ENCODE results near the gene SH3BP2.

The SH3BP2 gene

GRCh38 chr4:2786794-2787229 lies 6.1 kb upstream of the SH3BP2 start:
- H3K4me3 ChIP-seq (ENCODE audit: severe bottlenecking), result no peak overlapping the region
- no peaks in the 10 kb centered on the region for H3K27me3 ChIP-seq (ENCODE audit: insufficient read depth, poor library complexity, severe bottlenecking)
- H3K4me1 ChIP-seq (ENCODE audit: insufficient read depth, poor library complexity, severe bottlenecking), result no peaks in the 10 kb centered on the region
- ATAC-seq (ENCODE audit: low read depth) (no peak), DNase-seq (ENCODE audit: low spot score) (no peak)
- no peak overlapping the region for H3K27ac ChIP-seq (ENCODE audit: poor library complexity, severe bottlenecking)
- no peaks in the 10 kb centered on the region for H3K36me3 ChIP-seq (ENCODE audit: low read depth)
- TF ChIP-seq CTCF (IDR thresholded peaks at IDR 0.05; ENCODE audit: poor library complexity, severe bottlenecking), result no peak
- H3K9me3 ChIP-seq (ENCODE audit: severe bottlenecking), result no peaks in the 10 kb centered on the region

GRCh38 chr4:2787230-2788100 lies 5.4 kb upstream of the SH3BP2 start:
- no peak for ATAC-seq (ENCODE audit: low read depth)
- TF ChIP-seq CTCF (IDR thresholded peaks at IDR 0.05; ENCODE audit: poor library complexity, severe bottlenecking), result no peak
- Histone ChIP-seq H3K4me3 (ENCODE audit: severe bottlenecking) (no peak overlapping the region), H3K9me3 (ENCODE audit: severe bottlenecking) (no peaks in the 10 kb centered on the region), H3K27me3 (ENCODE audit: insufficient read depth, poor library complexity, severe bottlenecking) (no peaks in the 10 kb centered on the region), H3K4me1 (ENCODE audit: insufficient read depth, poor library complexity, severe bottlenecking) (no peaks in the 10 kb centered on the region), H3K36me3 (ENCODE audit: low read depth) (no peaks in the 10 kb centered on the region), H3K27ac (ENCODE audit: poor library complexity, severe bottlenecking) (no peak overlapping the region)
- no peak for DNase-seq (ENCODE audit: low spot score)

GRCh38 chr4:2788101-2788500 lies 4.8 kb upstream of the SH3BP2 start:
- Histone ChIP-seq H3K4me1 (ENCODE audit: insufficient read depth, poor library complexity, severe bottlenecking) (no peaks in the 10 kb centered on the region), H3K27ac (ENCODE audit: poor library complexity, severe bottlenecking) (no peak overlapping the region), H3K4me3 (ENCODE audit: severe bottlenecking) (no peak overlapping the region), H3K36me3 (ENCODE audit: low read depth) (no peaks in the 10 kb centered on the region), H3K9me3 (ENCODE audit: severe bottlenecking) (no peaks in the 10 kb centered on the region), H3K27me3 (ENCODE audit: insufficient read depth, poor library complexity, severe bottlenecking) (no peaks in the 10 kb centered on the region)
- TF ChIP-seq CTCF (IDR thresholded peaks at IDR 0.05; ENCODE audit: poor library complexity, severe bottlenecking), result no peak
- ATAC-seq (ENCODE audit: low read depth), result no peak
- DNase-seq (ENCODE audit: low spot score), result no peak

- H3K36me3 ChIP-seq (ENCODE audit: low read depth), result no peaks in the 10 kb centered on the region
- ATAC-seq (ENCODE audit: low read depth) (no peak), DNase-seq (ENCODE audit: low spot score) (no peak)
- H3K4me1 ChIP-seq (ENCODE audit: insufficient read depth, poor library complexity, severe bottlenecking), result no peaks in the 10 kb centered on the region
- no peak overlapping the region for H3K4me3 ChIP-seq (ENCODE audit: severe bottlenecking)
- no peaks in the 10 kb centered on the region for H3K9me3 ChIP-seq (ENCODE audit: severe bottlenecking)
- no peak overlapping the region for H3K27ac ChIP-seq (ENCODE audit: poor library complexity, severe bottlenecking)
- TF ChIP-seq CTCF (IDR thresholded peaks at IDR 0.05; ENCODE audit: poor library complexity, severe bottlenecking), result no peak
- no peaks in the 10 kb centered on the region for H3K27me3 ChIP-seq (ENCODE audit: insufficient read depth, poor library complexity, severe bottlenecking)
Observed at GRCh38 chr4:2788532-2789103, 4.3 kb upstream of the SH3BP2 start.

GRCh38 chr4:2789351-2789750 lies 3.5 kb upstream of the SH3BP2 start:
- ATAC-seq (ENCODE audit: low read depth), result no peak
- Histone ChIP-seq H3K4me3 (ENCODE audit: severe bottlenecking) (no peak overlapping the region), H3K27ac (ENCODE audit: poor library complexity, severe bottlenecking) (no peak overlapping the region), H3K9me3 (ENCODE audit: severe bottlenecking) (no peaks in the 10 kb centered on the region), H3K4me1 (ENCODE audit: insufficient read depth, poor library complexity, severe bottlenecking) (peaks cover 7% of the 10 kb centered on the region), H3K36me3 (ENCODE audit: low read depth) (no peaks in the 10 kb centered on the region), H3K27me3 (ENCODE audit: insufficient read depth, poor library complexity, severe bottlenecking) (no peaks in the 10 kb centered on the region)
- TF ChIP-seq CTCF (IDR thresholded peaks at IDR 0.05; ENCODE audit: poor library complexity, severe bottlenecking), result no peak
- no peak for DNase-seq (ENCODE audit: low spot score)
